Panc1 (cell line): ENCODE measurements around the gene OVOL2.

ENCODE experiments used
- CTCF ChIP-seq: fragments of 450-650 bp; IDR thresholded peaks from 2 replicates; pipeline ENCODE4 v1.5.1; 2017; ENCODE audit warnings: mild to moderate bottlenecking
- POLR2AphosphoS5 ChIP-seq: IDR thresholded peaks from 2 replicates; pipeline ENCODE4 v1.6.1; 2012; ENCODE audit warnings: mild to moderate bottlenecking, low read depth, low read length, moderate library complexity

GRCh38 chr20:18057101-18057993 lies at the start of gene OVOL2:
- TF ChIP-seq CTCF (no peak), POLR2AphosphoS5 (no peak)
